OCI-LY1 (cell line): ENCODE measurements around the gene RPL5.

Source experiments
- EZH2 ChIP-seq: fragments of 200-600 bp; sonication (generic), shearing (Covaris generic); IDR thresholded peaks from 2 replicates; pipeline ENCODE4 v1.8.0; 2017; ENCODE audit warnings: borderline replicate concordance, mixed run types, mild to moderate bottlenecking, antibody characterized with exemption, low read length, moderate library complexity, mixed read lengths
- TF ChIP-seq, protein P1 (sequence below): fragments of 200-600 bp; sonication (generic), shearing (Covaris generic); IDR thresholded peaks from 2 replicates; pipeline ENCODE4 v1.5.1; 2017; ENCODE audit warnings: mild to moderate bottlenecking, antibody characterized with exemption, low read length, moderate library complexity, mixed read lengths

DNA sequence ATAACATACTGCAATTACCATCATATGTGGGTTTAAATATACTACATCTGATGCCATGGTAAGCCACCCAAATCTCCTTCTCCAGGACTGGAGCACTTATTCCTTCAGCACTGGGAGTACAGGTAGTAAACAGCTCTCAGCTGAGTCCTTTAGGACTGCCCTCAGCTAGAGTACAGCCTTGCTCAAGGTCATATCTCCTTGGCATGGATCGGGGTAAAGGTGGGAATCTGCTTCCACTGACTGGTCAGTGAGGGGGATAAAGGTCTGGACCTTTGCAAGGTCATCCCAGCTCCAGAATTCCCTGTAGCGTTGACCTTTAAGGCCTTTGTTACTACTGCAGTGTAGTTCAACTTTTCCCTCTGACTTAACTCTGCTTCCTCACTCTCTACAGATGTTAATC, 38.8 kb downstream of the RPL5 start:
- TF ChIP-seq, protein P1, sequence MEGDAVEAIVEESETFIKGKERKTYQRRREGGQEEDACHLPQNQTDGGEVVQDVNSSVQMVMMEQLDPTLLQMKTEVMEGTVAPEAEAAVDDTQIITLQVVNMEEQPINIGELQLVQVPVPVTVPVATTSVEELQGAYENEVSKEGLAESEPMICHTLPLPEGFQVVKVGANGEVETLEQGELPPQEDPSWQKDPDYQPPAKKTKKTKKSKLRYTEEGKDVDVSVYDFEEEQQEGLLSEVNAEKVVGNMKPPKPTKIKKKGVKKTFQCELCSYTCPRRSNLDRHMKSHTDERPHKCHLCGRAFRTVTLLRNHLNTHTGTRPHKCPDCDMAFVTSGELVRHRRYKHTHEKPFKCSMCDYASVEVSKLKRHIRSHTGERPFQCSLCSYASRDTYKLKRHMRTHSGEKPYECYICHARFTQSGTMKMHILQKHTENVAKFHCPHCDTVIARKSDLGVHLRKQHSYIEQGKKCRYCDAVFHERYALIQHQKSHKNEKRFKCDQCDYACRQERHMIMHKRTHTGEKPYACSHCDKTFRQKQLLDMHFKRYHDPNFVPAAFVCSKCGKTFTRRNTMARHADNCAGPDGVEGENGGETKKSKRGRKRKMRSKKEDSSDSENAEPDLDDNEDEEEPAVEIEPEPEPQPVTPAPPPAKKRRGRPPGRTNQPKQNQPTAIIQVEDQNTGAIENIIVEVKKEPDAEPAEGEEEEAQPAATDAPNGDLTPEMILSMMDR: no peak
- TF ChIP-seq EZH2: no peak
